PC-9 (cell line): ENCODE data around the gene BECN2.

Experiments
- EZH2 ChIP-seq: fragments of 200-600 bp; sonication (generic); IDR thresholded peaks from 2 replicates; pipeline ENCODE4 v1.8.0; 2017; ENCODE audit warnings: antibody characterized with exemption, low read depth
- TF ChIP-seq, protein P1 (sequence below): fragments of 200-600 bp; sonication (generic); conservative IDR thresholded peaks from 2 replicates; pipeline ENCODE4 v1.6.1; 2017; ENCODE audit warnings: mixed run types, antibody characterized with exemption, mild to moderate bottlenecking, moderate library complexity

DNA sequence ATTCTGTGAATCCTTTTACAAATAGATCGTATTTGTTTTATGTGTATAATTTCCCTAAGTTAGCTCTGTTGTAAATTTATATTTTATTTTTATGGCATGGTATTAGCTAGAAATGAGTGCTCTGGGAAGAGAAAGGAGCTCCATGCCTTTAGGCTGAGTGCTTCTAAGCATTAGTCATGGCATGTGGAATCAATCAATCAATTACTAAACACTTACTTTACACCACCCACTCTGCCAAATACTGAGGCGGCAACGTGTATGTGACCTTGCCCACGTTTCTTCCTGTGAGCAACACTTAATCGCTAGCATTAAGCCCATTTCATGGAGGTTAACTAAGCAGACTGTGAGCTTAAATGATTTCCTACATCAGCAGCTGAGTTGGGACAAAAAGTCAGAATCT, 7.2 kb upstream of the BECN2 start:
- TF ChIP-seq, protein P1, sequence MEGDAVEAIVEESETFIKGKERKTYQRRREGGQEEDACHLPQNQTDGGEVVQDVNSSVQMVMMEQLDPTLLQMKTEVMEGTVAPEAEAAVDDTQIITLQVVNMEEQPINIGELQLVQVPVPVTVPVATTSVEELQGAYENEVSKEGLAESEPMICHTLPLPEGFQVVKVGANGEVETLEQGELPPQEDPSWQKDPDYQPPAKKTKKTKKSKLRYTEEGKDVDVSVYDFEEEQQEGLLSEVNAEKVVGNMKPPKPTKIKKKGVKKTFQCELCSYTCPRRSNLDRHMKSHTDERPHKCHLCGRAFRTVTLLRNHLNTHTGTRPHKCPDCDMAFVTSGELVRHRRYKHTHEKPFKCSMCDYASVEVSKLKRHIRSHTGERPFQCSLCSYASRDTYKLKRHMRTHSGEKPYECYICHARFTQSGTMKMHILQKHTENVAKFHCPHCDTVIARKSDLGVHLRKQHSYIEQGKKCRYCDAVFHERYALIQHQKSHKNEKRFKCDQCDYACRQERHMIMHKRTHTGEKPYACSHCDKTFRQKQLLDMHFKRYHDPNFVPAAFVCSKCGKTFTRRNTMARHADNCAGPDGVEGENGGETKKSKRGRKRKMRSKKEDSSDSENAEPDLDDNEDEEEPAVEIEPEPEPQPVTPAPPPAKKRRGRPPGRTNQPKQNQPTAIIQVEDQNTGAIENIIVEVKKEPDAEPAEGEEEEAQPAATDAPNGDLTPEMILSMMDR = no peak
- no peak for TF ChIP-seq EZH2
